ENCODE measurements around the gene EIF6. TPM values are rescaled to one million over a fixed set of nuclear protein-coding genes. Genes with fewer than 3 reads are reported as not detected.

The EIF6 gene
- polyA plus RNA-seq, 1 donor from 2014 or later, result 143 TPM

GRCh38 chr20:35290887-35291417 is 6.4 kb upstream of the EIF6 start:
- Histone ChIP-seq H3K79me2 (replicated peaks; ENCODE audit: insufficient read depth, low read length) (no peaks in the 10 kb centered on the region), H3K9me3 (ENCODE audit: low read length) (no peaks in the 10 kb centered on the region), H3K9ac (ENCODE audit: low read length) (no peak overlapping the region), H2AFZ (ENCODE audit: low read depth, low read length) (no peak overlapping the region), H3K27ac (ENCODE audit: low read length) (no peak overlapping the region), H3K36me3 (ENCODE audit: insufficient read depth, low read length) (no peaks in the 10 kb centered on the region), H3K27me3 (ENCODE audit: insufficient read depth, low read depth, low read length) (no peaks in the 10 kb centered on the region), H3K9me2 (ENCODE audit: insufficient read depth, low read length) (no peaks in the 10 kb centered on the region), H3K4me2 (ENCODE audit: low read length) (no peak overlapping the region), H3K4me3 (ENCODE audit: low read length) (no peak overlapping the region), H4K20me1 (ENCODE audit: insufficient read depth) (no peaks in the 10 kb centered on the region), H3F3A (ENCODE audit: insufficient read depth, low read length, poor library complexity, severe bottlenecking) (no peaks in the 10 kb centered on the region)
- TF ChIP-seq TAF1 (IDR thresholded peaks at IDR 0.05; ENCODE audit: low read depth), result no peak
- no peak for TF ChIP-seq RAD21 (conservative IDR thresholded peaks at IDR 0.05)
- TF ChIP-seq EZH2 (IDR thresholded peaks at IDR 0.05; ENCODE audit: borderline replicate concordance, insufficient read depth, low read length, poor library complexity, severe bottlenecking), result no peak
- no peak for TF ChIP-seq MXI1 (conservative IDR thresholded peaks at IDR 0.05; ENCODE audit: poor library complexity, severe bottlenecking)
- no peak for TF ChIP-seq REST (IDR thresholded peaks at IDR 0.05; ENCODE audit: borderline replicate concordance)
- no peak for TF ChIP-seq POLR2AphosphoS5 (IDR thresholded peaks at IDR 0.05)
- TF ChIP-seq EP300 (conservative IDR thresholded peaks at IDR 0.05; ENCODE audit: poor library complexity, severe bottlenecking), result no peak
- TF ChIP-seq CTCF (IDR thresholded peaks at IDR 0.05; ENCODE audit: poor library complexity, severe bottlenecking), result no peak
- TF ChIP-seq SMC3 (conservative IDR thresholded peaks at IDR 0.05; ENCODE audit: poor library complexity), result no peak

- Histone ChIP-seq H3K36me3 (ENCODE audit: insufficient read depth, low read length) (no peaks in the 10 kb centered on the region), H4K20me1 (ENCODE audit: insufficient read depth) (no peaks in the 10 kb centered on the region), H3F3A (ENCODE audit: insufficient read depth, low read length, poor library complexity, severe bottlenecking) (no peaks in the 10 kb centered on the region), H3K4me2 (ENCODE audit: low read length) (no peak overlapping the region), H3K79me2 (replicated peaks; ENCODE audit: insufficient read depth, low read length) (no peaks in the 10 kb centered on the region), H2AFZ (ENCODE audit: low read depth, low read length) (no peak overlapping the region), H3K4me3 (ENCODE audit: low read length) (no peak overlapping the region), H3K27ac (ENCODE audit: low read length) (no peak overlapping the region), H3K9me2 (ENCODE audit: insufficient read depth, low read length) (no peaks in the 10 kb centered on the region), H3K9me3 (ENCODE audit: low read length) (no peaks in the 10 kb centered on the region), H3K27me3 (ENCODE audit: insufficient read depth, low read depth, low read length) (no peaks in the 10 kb centered on the region), H3K9ac (ENCODE audit: low read length) (no peak overlapping the region)
- TF ChIP-seq CTCF (IDR thresholded peaks at IDR 0.05; ENCODE audit: poor library complexity, severe bottlenecking) (no peak), RAD21 (conservative IDR thresholded peaks at IDR 0.05) (no peak), REST (IDR thresholded peaks at IDR 0.05; ENCODE audit: borderline replicate concordance) (no peak), POLR2AphosphoS5 (IDR thresholded peaks at IDR 0.05) (no peak), MXI1 (conservative IDR thresholded peaks at IDR 0.05; ENCODE audit: poor library complexity, severe bottlenecking) (no peak), EP300 (conservative IDR thresholded peaks at IDR 0.05; ENCODE audit: poor library complexity, severe bottlenecking) (no peak)
These were observed 5.8 kb upstream of the EIF6 start for GRCh38 chr20:35290186-35290886.

Measured in neural cell (in vitro differentiated cells).